Hepatocyte (in vitro differentiated cells): ENCODE results near the gene CDK10. TPM values are rescaled to one million over a fixed set of nuclear protein-coding genes. Genes with fewer than 3 reads are reported as not detected.

Experiments
- DNase-seq: peaks from one replicate; pipeline ENCODE4 v3.0.0-alpha.2; 2016; ENCODE audit warnings: low spot score
- H2AFZ ChIP-seq: fragments of 200-600 bp; sonication (generic); 2 replicates; pipeline ENCODE4 v1.6.0; 2016; ENCODE audit warnings: antibody characterized with exemption, mild to moderate bottlenecking
- H3K27ac ChIP-seq: fragments of 200-600 bp; sonication (generic); 2 replicates; pipeline ENCODE4 v1.5.1; 2016; ENCODE audit warnings: mild to moderate bottlenecking
- H3K27me3 ChIP-seq: fragments of 200-600 bp; sonication (generic); 2 replicates; pipeline ENCODE4 v1.6.1; 2016
- H3K36me3 ChIP-seq: fragments of 200-600 bp; sonication (generic); replicated peaks from 2 replicates; pipeline ENCODE4 v1.5.1; 2016; ENCODE audit warnings: low read depth; ENCODE audit not compliant: insufficient read depth
- H3K4me1 ChIP-seq: fragments of 200-600 bp; sonication (generic); 2 replicates; pipeline ENCODE4 v1.5.1; 2016; ENCODE audit warnings: mild to moderate bottlenecking, moderate library complexity; ENCODE audit not compliant: insufficient read depth
- H3K4me2 ChIP-seq: fragments of 200-600 bp; sonication (generic); 2 replicates; pipeline ENCODE4 v1.6.0; 2016
- H3K4me3 ChIP-seq: fragments of 200-600 bp; sonication (generic); 2 replicates; pipeline ENCODE4 v1.5.1; 2016; ENCODE audit warnings: mild to moderate bottlenecking
- H3K79me2 ChIP-seq: fragments of 200-600 bp; sonication (generic); 2 replicates; pipeline ENCODE4 v1.6.0; 2017; ENCODE audit warnings: mild to moderate bottlenecking
- H3K9me2 ChIP-seq: fragments of 200-600 bp; sonication (generic); replicated peaks from 2 replicates; pipeline ENCODE4 v1.6.0; 2017; ENCODE audit warnings: mild to moderate bottlenecking; ENCODE audit not compliant: insufficient read depth
- H3K9me3 ChIP-seq: fragments of 200-600 bp; sonication (generic); 2 replicates; pipeline ENCODE4 v1.5.1; 2016; ENCODE audit warnings: low read depth, mild to moderate bottlenecking
- H4K20me1 ChIP-seq: fragments of 200-600 bp; sonication (generic); 2 replicates; pipeline ENCODE4 v1.6.0; 2016; ENCODE audit warnings: mild to moderate bottlenecking; ENCODE audit not compliant: insufficient read depth, poor library complexity, severe bottlenecking
- CTCF ChIP-seq: fragments of 200-600 bp; sonication (generic); IDR thresholded peaks from 2 replicates; pipeline ENCODE4 v1.5.1; 2016; ENCODE audit warnings: antibody characterized with exemption, mild to moderate bottlenecking; ENCODE audit not compliant: poor library complexity
- EZH2 ChIP-seq: fragments of 200-600 bp; sonication (generic); IDR thresholded peaks from 2 replicates; pipeline ENCODE4 v1.6.1; 2016; ENCODE audit warnings: antibody characterized with exemption, mild to moderate bottlenecking, borderline replicate concordance
- EZH2phosphoT487 ChIP-seq: fragments of 200-600 bp; sonication (generic); IDR thresholded peaks from one replicate; pipeline ENCODE4 v1.6.1; 2018; ENCODE audit warnings: antibody characterized with exemption, mild to moderate bottlenecking, low read depth, moderate library complexity; ENCODE audit not compliant: unreplicated experiment, severe bottlenecking
- WGBS: methylation state at CpG from one replicate; pipeline ENCODE4 v1.1.6; 2016; ENCODE audit warnings: low lambda C conversion rate; ENCODE audit errors: missing lambda C conversion rate; 5-methylcytosine and 5-hydroxymethylcytosine counted together
- polyA plus RNA-seq: library from polyadenylated mRNA; unstranded; fragments of >200 nt; fragmentation: Nextera tagmentation; extraction: Ambion mirVana; gene quantifications from 2 replicates; pipeline ENCODE4 v1.2.1, GENCODE V29; 2016
- total RNA-seq: library from RNA; depleted of rRNA; stranded (reverse); fragments of >200 nt; gene quantifications from 2 replicates; pipeline ENCODE4 v1.2.3, GENCODE V29; 2014

Gene CDK10
- total and polyA plus RNA-seq, 2 experiments from 2014 or later: 70.4 to 155 TPM

DNA sequence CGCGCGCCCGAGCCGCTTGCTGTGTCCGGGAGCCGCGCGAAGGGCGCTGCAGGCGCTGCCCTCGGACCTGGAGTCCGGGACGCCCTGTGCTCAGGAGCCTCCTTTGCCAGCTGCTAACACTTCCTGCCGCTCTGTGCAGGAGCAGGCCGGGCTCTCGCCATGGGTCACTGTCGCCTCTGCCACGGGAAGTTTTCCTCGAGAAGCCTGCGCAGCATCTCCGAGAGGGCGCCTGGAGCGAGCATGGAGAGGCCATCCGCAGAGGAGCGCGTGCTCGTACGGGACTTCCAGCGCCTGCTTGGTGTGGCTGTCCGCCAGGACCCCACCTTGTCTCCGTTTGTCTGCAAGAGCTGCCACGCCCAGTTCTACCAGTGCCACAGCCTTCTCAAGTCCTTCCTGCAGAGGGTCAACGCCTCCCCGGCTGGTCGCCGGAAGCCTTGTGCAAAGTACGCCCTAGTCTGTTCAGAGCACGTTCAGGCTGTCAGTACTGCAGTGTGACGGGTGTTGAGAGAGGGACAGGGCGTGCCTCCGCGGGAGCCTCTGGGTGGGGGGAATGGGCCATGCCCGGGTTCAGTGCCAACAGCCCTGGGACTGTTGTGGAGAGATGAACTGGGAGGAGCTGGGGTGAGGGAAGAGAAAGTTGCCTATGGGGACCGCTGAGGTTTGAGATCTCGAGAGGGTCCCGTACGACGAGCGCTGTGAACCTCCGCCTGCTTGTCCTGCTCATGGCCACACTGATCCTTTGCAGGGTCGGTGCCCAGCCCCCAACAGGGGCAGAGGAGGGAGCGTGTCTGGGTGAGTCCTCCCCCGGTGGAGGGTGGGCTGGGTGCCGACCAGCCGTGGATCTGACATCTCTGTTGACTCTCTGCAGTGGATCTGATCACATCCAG, 36.1 kb downstream of the CDK10 start:
- Histone ChIP-seq H3K9me2 (no peaks in the 10 kb centered on the region), H2AFZ (peak overlapping the region; percentile 4), H3K4me1 (peaks cover 22% of the 10 kb centered on the region), H4K20me1 (peaks cover 28% of the 10 kb centered on the region), H3K36me3 (no peaks in the 10 kb centered on the region), H3K4me2 (peak overlapping the region; percentile 95), H3K27ac (peak overlapping the region; percentile 99), H3K27me3 (no peaks in the 10 kb centered on the region), H3K4me3 (peak overlapping the region; percentile 93), H3K79me2 (peaks cover 35% of the 10 kb centered on the region), H3K9me3 (no peaks in the 10 kb centered on the region)
- 55% methylated on average over 56 of the region's 56 CpGs for WGBS
- DNase-seq: peak; percentile 55
- no peak for TF ChIP-seq CTCF
- TF ChIP-seq EZH2phosphoT487: no peak
- TF ChIP-seq EZH2: no peak

GRCh38 chr16:89723279-89724250, 37.1 kb downstream of the CDK10 start:
- no peak overlapping the region for H3K4me3 ChIP-seq
- no peak for DNase-seq
- H3K36me3 ChIP-seq: no peaks in the 10 kb centered on the region
- H3K79me2 ChIP-seq: peaks cover 29% of the 10 kb centered on the region
- peaks cover 22% of the 10 kb centered on the region for H3K4me1 ChIP-seq
- 96% methylated on average over 30 of the region's 30 CpGs for WGBS
- no peaks in the 10 kb centered on the region for H3K9me3 ChIP-seq
- H3K4me2 ChIP-seq: peak overlapping the region; percentile 95
- peaks cover 28% of the 10 kb centered on the region for H4K20me1 ChIP-seq
- H3K27ac ChIP-seq: no peak overlapping the region
- no peaks in the 10 kb centered on the region for H3K9me2 ChIP-seq
- H3K27me3 ChIP-seq: no peaks in the 10 kb centered on the region
- no peak for TF ChIP-seq CTCF
- TF ChIP-seq EZH2phosphoT487: no peak
- no peak for TF ChIP-seq EZH2
- no peak overlapping the region for H2AFZ ChIP-seq

DNA sequence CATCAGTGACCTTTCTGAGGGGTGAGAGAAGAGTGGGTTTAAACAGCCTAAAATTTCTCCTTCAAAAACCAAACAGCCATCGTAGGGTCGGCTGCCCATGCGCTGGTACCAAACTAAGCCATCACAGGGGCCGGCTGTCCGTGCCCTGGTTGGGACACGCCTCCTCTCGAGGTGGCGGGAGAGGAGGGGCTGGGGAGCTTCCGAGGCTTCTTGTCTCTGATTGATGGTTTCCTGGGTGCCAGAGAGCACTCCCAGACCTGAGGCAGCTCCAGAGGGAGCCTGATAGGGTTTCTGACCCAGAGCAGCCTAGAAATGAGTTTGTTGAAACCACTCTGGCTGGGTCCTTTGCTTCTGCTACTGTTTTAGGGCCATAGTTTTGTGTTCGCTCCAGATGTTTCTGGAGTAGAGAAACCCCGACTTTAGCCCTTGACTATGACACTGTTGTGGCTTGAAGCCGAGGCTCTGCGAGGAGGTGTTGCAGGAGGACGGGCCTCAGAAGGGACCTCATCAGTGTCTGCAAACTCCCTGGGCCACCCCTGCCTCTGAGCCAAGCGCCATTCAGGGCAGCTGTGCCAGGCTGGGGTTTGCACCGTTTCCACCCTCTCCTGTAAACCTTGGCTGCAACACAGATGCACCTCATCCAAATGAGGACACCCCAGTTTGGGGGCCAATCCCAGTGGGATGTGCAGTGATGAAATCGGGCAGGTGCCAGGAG, 41.1 kb downstream of the CDK10 start:
- no peak overlapping the region for H3K27ac ChIP-seq
- peaks cover 20% of the 10 kb centered on the region for H3K79me2 ChIP-seq
- peaks cover 6% of the 10 kb centered on the region for H3K4me1 ChIP-seq
- DNase-seq: no peak
- 83% methylated on average over 17 of the region's 17 CpGs for WGBS
- no peak overlapping the region for H3K4me3 ChIP-seq
- H3K9me3 ChIP-seq: no peaks in the 10 kb centered on the region
- no peaks in the 10 kb centered on the region for H3K9me2 ChIP-seq
- H3K4me2 ChIP-seq: no peak overlapping the region
- no peaks in the 10 kb centered on the region for H3K36me3 ChIP-seq
- H2AFZ ChIP-seq: no peak overlapping the region
- TF ChIP-seq EZH2phosphoT487 (no peak), EZH2 (no peak), CTCF (no peak)
- H3K27me3 ChIP-seq: no peaks in the 10 kb centered on the region
- peaks cover 21% of the 10 kb centered on the region for H4K20me1 ChIP-seq
